Sigmoid colon (tissue), 7 donors: ENCODE results near the gene ZPR1. TPM values are rescaled to one million over a fixed set of nuclear protein-coding genes. Genes with fewer than 3 reads are reported as not detected.
A peak's percentile ranks its signal among the peaks of the same experiment; 100 is the strongest.

Experiments
- DNase-seq: peaks from one replicate; pipeline ENCODE4 v3.0.0-alpha.2; 2019
- H3K27ac ChIP-seq, 4 donors: fragments of 200-600 bp; sonication (generic); one replicate each; pipeline ENCODE4 v1.5.1; 2016 to 2019; ENCODE audit warnings: mild to moderate bottlenecking in 1 of 4
- H3K27me3 ChIP-seq, 3 donors: fragments of 200-600 bp; sonication (generic); one replicate each; pipeline ENCODE4 v1.5.1; 2019; ENCODE audit warnings: mild to moderate bottlenecking in 1 of 3
- H3K36me3 ChIP-seq, 4 donors: fragments of 200-600 bp; sonication (generic); one replicate each; pipeline ENCODE4 v1.5.1; 2016 to 2019
- H3K4me1 ChIP-seq, 4 donors: fragments of 200-600 bp; sonication (generic); one replicate each; pipeline ENCODE4 v1.5.1; 2017 to 2019
- H3K4me3 ChIP-seq, 4 donors: fragments of 200-600 bp; sonication (generic); one replicate each; pipeline ENCODE4 v1.5.1; 2017 to 2019; ENCODE audit warnings: mild to moderate bottlenecking in 2 of 4, moderate library complexity in 1 of 4
- H3K9me3 ChIP-seq, 4 donors: fragments of 200-600 bp in 3 of 4; sonication (generic) in 3 of 4; one replicate each; pipeline versions ENCODE4 v1.5.1 to v1.6.1; 2013 to 2019
- EP300 ChIP-seq, 4 donors: sonication (generic); formaldehyde crosslinking; IDR thresholded peaks; one replicate each; pipeline ENCODE4 v1.6.1; 2017; ENCODE audit warnings: antibody characterized with exemption in 4 of 4
- POLR2A ChIP-seq, 2 donors: fragments of 450-650 bp; IDR thresholded peaks; one replicate each; pipeline ENCODE4 v1.6.1; 2016; ENCODE audit warnings: antibody characterized with exemption in 2 of 2, mild to moderate bottlenecking in 2 of 2, moderate library complexity in 2 of 2
- POLR2AphosphoS5 ChIP-seq, 4 donors: sonication (generic); formaldehyde crosslinking; IDR thresholded peaks; one replicate each; pipeline ENCODE4 v1.6.1; 2017; ENCODE audit warnings: antibody characterized with exemption in 4 of 4
- WGBS, 2 donors: extraction: QIAGEN DNeasy Blood & Tissue Kit; methylation state at CpG; one replicate each; pipeline ENCODE4 v1.1.7; 2013; 5-methylcytosine and 5-hydroxymethylcytosine counted together
- intact Hi-C: fragments of 100-400 bp; cut with DNase I; formaldehyde crosslinking; loops from one replicate; pipeline ENCODE4 v1.15.1; 2023
- polyA plus RNA-seq, 3 donors: library from polyadenylated mRNA; stranded (reverse); fragments of 200-250 nt; gene quantifications; one replicate each; pipeline ENCODE4 v1.2.3, GENCODE V29; 2013
- total RNA-seq, 4 donors: library from RNA; depleted of rRNA; stranded (reverse); fragments of >200 nt; gene quantifications; one replicate each; pipeline ENCODE4 v1.1.0, GENCODE V29; 2016
- TF ChIP-seq, protein P1 (sequence below), 4 experiments: fragments of 450-650 bp in 3 of 4; fragments of 200-600 bp in 1 of 4; IDR thresholded peaks; one replicate each; pipeline ENCODE4 v1.5.1; 2016 to 2019; ENCODE audit warnings: antibody characterized with exemption in 4 of 4, mild to moderate bottlenecking in 3 of 4, moderate library complexity in 2 of 4
- donor health status: healthy with polysubstance abuse.
- donor health status: Bipolar disorder and iron deficiency.
- donor health status: healthy.

The ZPR1 gene
- total and polyA plus RNA-seq, 7 donors = 14.7 to 28.6 (median 17.3) TPM

- H3K27ac ChIP-seq = no peak overlapping the region
- TF ChIP-seq EP300 (IDR thresholded peaks at IDR 0.05) = no peak
- TF ChIP-seq POLR2AphosphoS5 (IDR thresholded peaks at IDR 0.05) = no peak
- TF ChIP-seq, protein P1, sequence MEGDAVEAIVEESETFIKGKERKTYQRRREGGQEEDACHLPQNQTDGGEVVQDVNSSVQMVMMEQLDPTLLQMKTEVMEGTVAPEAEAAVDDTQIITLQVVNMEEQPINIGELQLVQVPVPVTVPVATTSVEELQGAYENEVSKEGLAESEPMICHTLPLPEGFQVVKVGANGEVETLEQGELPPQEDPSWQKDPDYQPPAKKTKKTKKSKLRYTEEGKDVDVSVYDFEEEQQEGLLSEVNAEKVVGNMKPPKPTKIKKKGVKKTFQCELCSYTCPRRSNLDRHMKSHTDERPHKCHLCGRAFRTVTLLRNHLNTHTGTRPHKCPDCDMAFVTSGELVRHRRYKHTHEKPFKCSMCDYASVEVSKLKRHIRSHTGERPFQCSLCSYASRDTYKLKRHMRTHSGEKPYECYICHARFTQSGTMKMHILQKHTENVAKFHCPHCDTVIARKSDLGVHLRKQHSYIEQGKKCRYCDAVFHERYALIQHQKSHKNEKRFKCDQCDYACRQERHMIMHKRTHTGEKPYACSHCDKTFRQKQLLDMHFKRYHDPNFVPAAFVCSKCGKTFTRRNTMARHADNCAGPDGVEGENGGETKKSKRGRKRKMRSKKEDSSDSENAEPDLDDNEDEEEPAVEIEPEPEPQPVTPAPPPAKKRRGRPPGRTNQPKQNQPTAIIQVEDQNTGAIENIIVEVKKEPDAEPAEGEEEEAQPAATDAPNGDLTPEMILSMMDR (IDR thresholded peaks at IDR 0.05) = no peak
- no peak for TF ChIP-seq POLR2A (IDR thresholded peaks at IDR 0.05)
- peaks cover 13 to 60% (median 24%) of the 10 kb centered on the region in 4 donors for H3K36me3 ChIP-seq
- no peak for DNase-seq
- no peak overlapping the region for H3K4me3 ChIP-seq
- intact Hi-C loops = no loop called here
- H3K9me3 ChIP-seq = no peaks in the 10 kb centered on the region
- peaks cover 0 to 14% (median 10%) of the 10 kb centered on the region in 4 donors for H3K4me1 ChIP-seq
- H3K27me3 ChIP-seq = no peaks in the 10 kb centered on the region
Observed at GRCh38 chr11:116776522-116776984, 11.3 kb downstream of the ZPR1 start.

DNA sequence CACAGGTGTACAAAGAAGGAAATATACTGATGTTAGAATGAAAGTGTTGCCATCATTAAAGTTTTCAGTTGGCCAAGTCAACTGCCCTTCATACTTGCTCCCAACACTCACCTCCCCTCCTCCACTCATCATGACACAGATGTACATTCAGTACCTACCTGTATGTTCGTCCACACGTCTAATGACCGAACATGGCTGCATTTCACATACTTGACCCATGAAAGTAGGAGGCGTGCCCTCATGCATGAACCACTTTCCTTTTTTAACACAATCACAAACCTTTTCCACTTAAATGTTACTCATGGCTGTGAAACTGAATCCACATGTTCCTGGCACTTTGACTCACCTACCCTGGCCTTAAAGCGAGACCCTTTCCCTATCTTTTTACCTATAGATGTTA, 11.8 kb downstream of the ZPR1 start:
- TF ChIP-seq EP300 (IDR thresholded peaks at IDR 0.05) (no peak), POLR2AphosphoS5 (IDR thresholded peaks at IDR 0.05) (no peak), POLR2A (IDR thresholded peaks at IDR 0.05) (no peak)
- TF ChIP-seq, protein P1 (IDR thresholded peaks at IDR 0.05) = no peak
- Histone ChIP-seq H3K9me3 (no peaks in the 10 kb centered on the region), H3K27ac (no peak overlapping the region), H3K27me3 (no peaks in the 10 kb centered on the region), H3K4me1 (peaks cover 0 to 20% (median 16%) of the 10 kb centered on the region in 4 donors), H3K4me3 (no peak overlapping the region), H3K36me3 (peaks cover 13 to 54% (median 23%) of the 10 kb centered on the region in 4 donors)
- intact Hi-C loops = no loop called here
- 86 to 94% methylated on average over 5 of the region's 5 CpGs for WGBS, 2 donors
- no peak for DNase-seq

DNA sequence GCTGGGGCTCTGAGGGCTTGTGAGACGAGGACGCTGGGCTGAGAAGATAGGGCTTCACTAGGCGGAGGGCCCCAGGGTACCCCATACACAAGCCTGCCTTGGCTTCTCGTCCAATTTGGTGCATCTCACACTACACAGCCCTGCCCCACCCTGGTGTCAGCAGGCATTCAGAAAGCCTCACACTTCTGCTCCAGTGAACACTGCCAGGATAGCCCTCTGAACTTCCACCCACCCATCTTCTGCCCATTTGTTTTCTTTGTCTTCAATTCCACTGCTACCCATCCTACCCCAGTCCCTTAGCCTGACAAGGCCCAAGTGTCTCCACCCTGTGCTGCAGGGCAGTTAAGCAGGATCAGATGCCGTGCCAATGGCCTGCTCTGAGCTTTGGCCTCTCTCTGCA, 13.2 kb downstream of the ZPR1 start:
- WGBS, 2 donors = 84 to 91% methylated on average over 5 of the region's 5 CpGs
- Histone ChIP-seq H3K4me1 (peaks cover 0 to 25% (median 18%) of the 10 kb centered on the region in 4 donors), H3K9me3 (no peaks in the 10 kb centered on the region), H3K36me3 (peaks cover 13 to 42% (median 21%) of the 10 kb centered on the region in 4 donors), H3K4me3 (no peak overlapping the region), H3K27me3 (no peaks in the 10 kb centered on the region), H3K27ac (no peak overlapping the region)
- intact Hi-C loops = no loop called here
- TF ChIP-seq EP300 (IDR thresholded peaks at IDR 0.05) = no peak
- TF ChIP-seq, protein P1 (IDR thresholded peaks at IDR 0.05) = no peak
- TF ChIP-seq POLR2AphosphoS5 (IDR thresholded peaks at IDR 0.05) = no peak
- TF ChIP-seq POLR2A (IDR thresholded peaks at IDR 0.05) = no peak
- DNase-seq = no peak

GRCh38 chr11:116773203-116774097, 14.4 kb downstream of the ZPR1 start:
- Histone ChIP-seq H3K4me3 (peak overlapping the region; percentile 63 to 88 (median 72)), H3K4me1 (peaks cover 0 to 25% (median 18%) of the 10 kb centered on the region in 4 donors), H3K9me3 (no peaks in the 10 kb centered on the region), H3K36me3 (peaks cover 2 to 41% (median 17%) of the 10 kb centered on the region in 4 donors), H3K27ac (peak overlapping the region; percentile 85 to 93 (median 89)), H3K27me3 (no peaks in the 10 kb centered on the region)
- intact Hi-C loops = no loop called here
- no peak for DNase-seq
- TF ChIP-seq POLR2A (IDR thresholded peaks at IDR 0.05) (no peak), POLR2AphosphoS5 (IDR thresholded peaks at IDR 0.05) (no peak), EP300 (IDR thresholded peaks at IDR 0.05) (no peak)
- TF ChIP-seq, protein P1 (IDR thresholded peaks at IDR 0.05) = no peak
- 2 to 3% methylated on average over 25 of the region's 25 CpGs for WGBS, 2 donors
